ENCODE data around the gene PAMR1. TPM values are rescaled to one million over a fixed set of nuclear protein-coding genes. Genes with fewer than 3 reads are reported as not detected.

Gene PAMR1
- total RNA-seq, 1 donor from 2014 or later, result 209 TPM

GRCh38 chr11:35424157-35424940 lies 101.1 kb downstream of the PAMR1 start:
- H3K4me1 Mint-ChIP-seq, result peaks cover 7% of the 10 kb centered on the region
- no peak for DNase-seq (ENCODE audit: low spot score)
- no peak overlapping the region for H3K4me2 ChIP-seq
- peaks cover 21% of the 10 kb centered on the region for H3K27me3 Mint-ChIP-seq (ENCODE audit: insufficient read depth, low read depth)
- H3K79me2 ChIP-seq (ENCODE audit: low read depth), result no peaks in the 10 kb centered on the region
- H3K36me3 ChIP-seq, result peaks cover 20% of the 10 kb centered on the region
- H3K4me3 ChIP-seq, result no peak overlapping the region
- no peak overlapping the region for H3K27ac Mint-ChIP-seq
- no peaks in the 10 kb centered on the region for H3K9me3 Mint-ChIP-seq
- TF ChIP-seq CTCF (IDR thresholded peaks at IDR 0.05) (no peak), EZH2phosphoT487 (IDR thresholded peaks at IDR 0.05) (no peak), EZH2 (IDR thresholded peaks at IDR 0.05) (no peak)
- no peak overlapping the region for H3K27ac ChIP-seq
- H3K9ac ChIP-seq, result no peak overlapping the region
- no peaks in the 10 kb centered on the region for H3K9me3 ChIP-seq (ENCODE audit: low read depth)
- H2AFZ ChIP-seq (replicated peaks), result no peak overlapping the region
- peaks cover 8% of the 10 kb centered on the region for H3K4me1 ChIP-seq
- peaks cover 59% of the 10 kb centered on the region for H3K27me3 ChIP-seq
- peaks cover 42% of the 10 kb centered on the region for H4K20me1 ChIP-seq (ENCODE audit: low read depth)
- H3K4me3 Mint-ChIP-seq, result no peak overlapping the region
- H3F3A ChIP-seq (ENCODE audit: low read depth), result peaks cover 22% of the 10 kb centered on the region
- no peaks in the 10 kb centered on the region for H3K36me3 Mint-ChIP-seq

GRCh38 chr11:35420371-35420770 lies 105.0 kb downstream of the PAMR1 start:
- peaks cover 30% of the 10 kb centered on the region for H3F3A ChIP-seq (ENCODE audit: low read depth)
- TF ChIP-seq EZH2phosphoT487 (IDR thresholded peaks at IDR 0.05) (no peak), CTCF (IDR thresholded peaks at IDR 0.05) (no peak), EZH2 (IDR thresholded peaks at IDR 0.05) (no peak)
- H3K9me3 Mint-ChIP-seq, result no peaks in the 10 kb centered on the region
- peaks cover 56% of the 10 kb centered on the region for H4K20me1 ChIP-seq (ENCODE audit: low read depth)
- H3K27me3 ChIP-seq, result peaks cover 98% of the 10 kb centered on the region
- no peaks in the 10 kb centered on the region for H3K36me3 Mint-ChIP-seq
- H3K36me3 ChIP-seq, result no peaks in the 10 kb centered on the region
- H3K4me1 ChIP-seq, result peaks cover 21% of the 10 kb centered on the region
- H3K27ac ChIP-seq, result no peak overlapping the region
- H3K9ac ChIP-seq, result no peak overlapping the region
- peak overlapping the region; percentile 52 for H3K27ac Mint-ChIP-seq
- H3K9me3 ChIP-seq (ENCODE audit: low read depth), result no peaks in the 10 kb centered on the region
- no peaks in the 10 kb centered on the region for H3K79me2 ChIP-seq (ENCODE audit: low read depth)
- peaks cover 42% of the 10 kb centered on the region for H3K27me3 Mint-ChIP-seq (ENCODE audit: insufficient read depth, low read depth)
- peak overlapping the region; percentile 99 for H3K4me2 ChIP-seq
- peak; percentile 35 for DNase-seq (ENCODE audit: low spot score)
- peak overlapping the region; percentile 75 for H3K4me3 ChIP-seq
- peak overlapping the region; percentile 88 for H2AFZ ChIP-seq (replicated peaks)
- peaks cover 14% of the 10 kb centered on the region for H3K4me1 Mint-ChIP-seq
- H3K4me3 Mint-ChIP-seq, result peak overlapping the region; percentile 93

GRCh38 chr11:35419830-35420333 lies 105.5 kb downstream of the PAMR1 start:
- no peak overlapping the region for H3K27ac Mint-ChIP-seq
- H3K4me1 ChIP-seq, result peaks cover 21% of the 10 kb centered on the region
- H3K36me3 ChIP-seq, result no peaks in the 10 kb centered on the region
- H3K9me3 Mint-ChIP-seq, result no peaks in the 10 kb centered on the region
- no peaks in the 10 kb centered on the region for H3K36me3 Mint-ChIP-seq
- H4K20me1 ChIP-seq (ENCODE audit: low read depth), result peaks cover 56% of the 10 kb centered on the region
- H3K4me2 ChIP-seq, result peak overlapping the region; percentile 99
- H3K27me3 ChIP-seq, result peaks cover 100% of the 10 kb centered on the region
- H3K4me1 Mint-ChIP-seq, result peaks cover 17% of the 10 kb centered on the region
- peak; percentile 29 for DNase-seq (ENCODE audit: low spot score)
- H3K9me3 ChIP-seq (ENCODE audit: low read depth), result no peaks in the 10 kb centered on the region
- TF ChIP-seq CTCF (IDR thresholded peaks at IDR 0.05), result no peak
- no peak for TF ChIP-seq EZH2phosphoT487 (IDR thresholded peaks at IDR 0.05)
- TF ChIP-seq EZH2 (IDR thresholded peaks at IDR 0.05), result no peak
- peaks cover 30% of the 10 kb centered on the region for H3F3A ChIP-seq (ENCODE audit: low read depth)
- no peaks in the 10 kb centered on the region for H3K79me2 ChIP-seq (ENCODE audit: low read depth)
- H2AFZ ChIP-seq (replicated peaks), result peak overlapping the region; percentile 88
- H3K27ac ChIP-seq, result no peak overlapping the region
- peak overlapping the region; percentile 93 for H3K4me3 Mint-ChIP-seq
- H3K4me3 ChIP-seq, result peak overlapping the region; percentile 75
- H3K27me3 Mint-ChIP-seq (ENCODE audit: insufficient read depth, low read depth), result peaks cover 42% of the 10 kb centered on the region
- no peak overlapping the region for H3K9ac ChIP-seq
